CD4-positive, alpha-beta T cell treated with Interleukin-6 at 100 ng/mL for 8 hours (primary cell): ENCODE results near the gene TAF1C.
"Not testable (repeated sequence)": the region's sequence is repeated elsewhere in the genome, so short reads cannot be mapped to it uniquely, and the experiment has no call there.

Experiments used
- DNase-seq: peaks from one replicate; pipeline ENCODE4 v3.0.0-alpha.2; 2020; ENCODE audit warnings: mixed read lengths, low spot score

TAF1C gene, protein sequence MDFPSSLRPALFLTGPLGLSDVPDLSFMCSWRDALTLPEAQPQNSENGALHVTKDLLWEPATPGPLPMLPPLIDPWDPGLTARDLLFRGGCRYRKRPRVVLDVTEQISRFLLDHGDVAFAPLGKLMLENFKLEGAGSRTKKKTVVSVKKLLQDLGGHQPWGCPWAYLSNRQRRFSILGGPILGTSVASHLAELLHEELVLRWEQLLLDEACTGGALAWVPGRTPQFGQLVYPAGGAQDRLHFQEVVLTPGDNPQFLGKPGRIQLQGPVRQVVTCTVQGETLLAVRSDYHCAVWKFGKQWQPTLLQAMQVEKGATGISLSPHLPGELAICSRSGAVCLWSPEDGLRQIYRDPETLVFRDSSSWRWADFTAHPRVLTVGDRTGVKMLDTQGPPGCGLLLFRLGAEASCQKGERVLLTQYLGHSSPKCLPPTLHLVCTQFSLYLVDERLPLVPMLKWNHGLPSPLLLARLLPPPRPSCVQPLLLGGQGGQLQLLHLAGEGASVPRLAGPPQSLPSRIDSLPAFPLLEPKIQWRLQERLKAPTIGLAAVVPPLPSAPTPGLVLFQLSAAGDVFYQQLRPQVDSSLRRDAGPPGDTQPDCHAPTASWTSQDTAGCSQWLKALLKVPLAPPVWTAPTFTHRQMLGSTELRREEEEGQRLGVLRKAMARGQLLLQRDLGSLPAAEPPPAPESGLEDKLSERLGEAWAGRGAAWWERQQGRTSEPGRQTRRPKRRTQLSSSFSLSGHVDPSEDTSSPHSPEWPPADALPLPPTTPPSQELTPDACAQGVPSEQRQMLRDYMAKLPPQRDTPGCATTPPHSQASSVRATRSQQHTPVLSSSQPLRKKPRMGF

GRCh38 chr16:84186685-84187437, at the start of gene TAF1C:
TSS of gene TAF1C (minus strand) at chr16:84187057. CDS start at chr16:84184988, 2,069 bp downstream.
- DNase-seq: peak; percentile 89

DNA sequence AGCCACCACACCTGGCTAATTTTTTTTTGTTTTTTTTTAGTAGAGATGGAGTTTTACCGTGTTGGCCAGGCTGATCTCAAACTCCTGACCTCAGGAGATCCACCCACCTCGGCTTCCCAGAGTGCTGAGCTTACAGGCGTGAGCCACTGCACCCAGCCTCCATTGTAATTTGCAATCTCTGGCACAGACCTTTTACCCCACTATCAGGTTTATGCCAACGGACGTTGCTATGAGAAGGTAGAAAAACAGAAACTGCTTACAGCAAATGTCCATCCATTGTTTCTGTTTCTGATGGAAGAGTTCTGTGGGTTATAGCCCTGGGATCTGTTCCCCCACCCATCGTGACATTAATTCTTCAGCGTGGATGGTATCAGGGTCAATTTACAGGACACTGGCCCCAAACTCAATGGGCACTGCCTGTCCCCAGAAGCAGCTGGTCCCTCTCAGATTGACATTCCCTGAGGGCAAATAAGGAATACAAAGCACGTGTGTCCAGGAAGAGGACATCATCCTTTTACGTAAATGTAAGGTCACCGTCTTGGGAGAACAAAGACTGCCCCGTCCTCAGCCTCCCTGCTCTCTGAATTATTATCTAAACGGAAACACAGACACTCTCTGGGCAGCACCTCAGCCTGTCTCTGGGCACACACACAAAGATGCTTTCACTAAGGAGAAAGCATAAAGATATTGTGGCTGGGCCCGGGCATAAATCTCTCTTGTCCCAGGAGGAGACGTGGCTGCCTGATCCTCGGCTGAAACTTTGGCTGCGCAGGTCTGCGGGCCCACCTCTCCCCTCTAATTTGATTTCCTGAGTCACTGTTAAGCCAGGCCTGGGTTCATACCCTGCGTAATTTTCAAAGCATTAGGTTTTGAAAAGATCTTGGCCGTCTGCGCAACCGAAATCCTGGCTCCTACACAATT, 47.7 kb upstream of the TAF1C start:
- no peak for DNase-seq

DNA sequence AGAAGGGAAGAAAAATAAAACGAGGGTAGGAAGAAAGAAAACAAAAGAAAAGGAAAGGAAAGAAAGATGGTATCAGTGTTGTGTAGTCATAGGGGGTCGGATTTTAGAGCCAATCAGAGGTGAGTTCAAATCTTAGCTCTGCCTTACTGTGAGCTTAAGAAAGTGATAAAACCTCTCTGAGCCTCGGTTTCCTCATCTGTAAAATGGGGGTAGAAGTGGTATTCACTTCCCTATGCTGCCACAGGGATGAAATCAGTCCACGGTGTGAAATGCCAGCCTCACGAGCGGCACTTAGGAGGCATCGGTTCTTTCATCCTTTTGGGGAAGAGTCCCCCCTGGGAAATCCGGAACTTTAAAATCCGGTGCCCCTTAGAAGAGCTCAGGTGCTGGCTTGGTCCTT, 46.9 kb upstream of the TAF1C start:
- no peak for DNase-seq

- no peak for DNase-seq
Measured at GRCh38 chr16:84232969-84233368, 46.1 kb upstream of the TAF1C start.

GRCh38 chr16:84232060-84232459, 45.2 kb upstream of the TAF1C start:
- no peak for DNase-seq

GRCh38 chr16:84229471-84229870, 42.6 kb upstream of the TAF1C start:
- no peak for DNase-seq

DNA sequence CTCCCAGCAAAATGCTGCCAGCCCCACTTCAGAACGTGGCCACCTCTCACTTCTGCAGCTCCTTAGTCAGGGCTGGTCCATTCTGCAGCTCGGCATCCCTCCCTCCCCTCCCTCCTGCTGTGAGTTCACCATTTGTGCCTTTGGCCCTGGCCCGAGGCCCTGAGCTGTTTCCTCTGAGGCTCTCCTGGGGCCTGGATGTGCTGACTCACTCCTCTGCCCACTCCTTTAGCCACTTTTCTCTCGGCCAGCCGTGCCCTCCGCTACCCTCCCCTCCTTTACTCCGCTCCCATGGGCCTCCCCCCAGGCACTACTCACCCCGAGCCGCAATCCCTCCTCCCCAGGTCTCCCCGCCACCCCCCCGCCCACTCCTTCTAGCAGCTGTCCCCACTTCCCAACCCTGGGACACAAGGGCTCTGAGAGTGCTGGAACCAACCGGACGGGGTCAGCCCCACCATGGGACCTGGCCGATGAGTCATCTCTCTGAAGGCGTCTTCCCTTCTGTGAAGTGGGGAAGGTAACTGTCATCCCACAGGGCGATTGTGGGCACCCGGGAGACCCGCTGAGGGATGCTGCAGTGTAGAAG, 41.5 kb upstream of the TAF1C start:
- DNase-seq: no peak

DNA sequence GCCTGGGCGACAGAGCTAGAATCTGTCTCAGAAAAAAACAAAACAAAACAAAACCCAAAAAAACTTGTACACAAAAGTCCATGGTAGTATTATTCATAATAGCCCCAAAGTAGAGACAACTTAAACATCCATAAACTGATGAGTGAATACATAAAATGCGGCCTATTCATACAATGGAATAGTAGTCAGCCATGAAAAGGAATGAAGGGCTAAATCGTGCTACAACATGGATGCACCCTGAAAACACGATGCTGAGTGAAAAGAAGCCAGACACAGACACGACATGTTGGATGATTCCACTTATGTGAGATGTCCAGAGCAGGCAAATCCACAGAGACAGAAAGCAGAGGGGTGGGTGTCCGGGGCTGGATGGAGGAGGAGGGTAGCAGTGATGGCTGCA, 40.7 kb upstream of the TAF1C start:
- no peak for DNase-seq

DNA sequence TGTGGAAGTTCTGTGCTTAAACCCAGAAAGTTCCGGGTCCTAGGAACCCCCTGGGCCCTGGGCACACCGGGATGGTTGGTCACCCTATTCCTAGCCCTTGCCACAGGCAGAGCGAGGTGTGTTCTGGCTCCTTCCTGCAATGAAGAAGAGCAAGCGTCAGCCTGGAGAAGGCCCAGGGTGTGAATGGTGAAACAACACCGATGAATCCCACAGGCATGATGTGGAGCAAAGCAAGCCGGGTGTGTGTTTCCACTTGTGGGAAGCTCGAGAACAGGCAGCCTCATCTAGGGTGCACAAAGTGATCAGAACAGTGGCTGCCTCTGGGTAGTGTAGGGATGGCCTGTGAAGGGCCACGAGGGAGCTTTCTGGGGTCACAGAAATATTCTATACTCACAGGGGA, 39.2 kb upstream of the TAF1C start:
- DNase-seq: no peak

DNA sequence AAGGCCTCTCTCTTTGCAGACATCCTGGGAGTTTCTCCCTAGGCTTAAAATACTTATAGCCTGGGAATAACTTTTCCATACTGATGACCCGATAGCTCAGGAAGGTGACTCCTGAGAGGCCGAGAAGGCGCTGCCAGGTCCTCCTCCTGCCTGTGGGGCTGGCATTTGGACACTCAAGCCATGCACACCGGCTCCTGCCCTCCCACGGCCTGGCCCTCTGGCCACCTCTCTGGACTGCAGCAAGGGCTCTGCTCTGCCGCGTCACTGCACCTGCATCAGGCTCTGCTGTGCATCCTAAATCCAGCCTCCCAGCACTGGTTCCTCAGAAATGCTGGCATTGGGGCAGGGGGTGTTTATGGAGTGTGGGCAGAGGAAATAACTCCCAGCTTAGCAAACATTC, 38.7 kb upstream of the TAF1C start:
- no peak for DNase-seq

DNA sequence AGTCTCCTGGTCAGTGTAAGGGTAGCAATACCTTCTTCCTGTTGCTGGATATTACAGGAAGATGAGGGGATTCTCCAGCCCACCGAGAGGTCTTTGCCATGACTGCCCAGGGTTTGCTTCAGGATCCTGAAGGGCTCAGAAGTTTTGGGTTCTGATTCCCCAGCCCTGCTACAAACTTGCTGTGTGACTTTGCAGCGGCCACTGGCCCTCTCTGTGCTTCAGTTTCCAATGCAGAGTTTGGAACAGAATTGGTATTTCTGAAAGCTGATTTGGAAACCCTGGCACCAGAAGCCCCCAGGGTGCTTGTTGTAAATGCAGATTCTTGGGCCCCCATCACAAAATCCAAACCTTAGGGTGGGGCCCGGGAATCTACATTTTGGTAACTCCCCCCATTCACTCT, 38.3 kb upstream of the TAF1C start:
- no peak for DNase-seq

- no peak for DNase-seq
Measured at GRCh38 chr16:84224554-84224953, 37.7 kb upstream of the TAF1C start.

- no peak for DNase-seq
Measured at GRCh38 chr16:84223456-84223855, 36.6 kb upstream of the TAF1C start.

DNA sequence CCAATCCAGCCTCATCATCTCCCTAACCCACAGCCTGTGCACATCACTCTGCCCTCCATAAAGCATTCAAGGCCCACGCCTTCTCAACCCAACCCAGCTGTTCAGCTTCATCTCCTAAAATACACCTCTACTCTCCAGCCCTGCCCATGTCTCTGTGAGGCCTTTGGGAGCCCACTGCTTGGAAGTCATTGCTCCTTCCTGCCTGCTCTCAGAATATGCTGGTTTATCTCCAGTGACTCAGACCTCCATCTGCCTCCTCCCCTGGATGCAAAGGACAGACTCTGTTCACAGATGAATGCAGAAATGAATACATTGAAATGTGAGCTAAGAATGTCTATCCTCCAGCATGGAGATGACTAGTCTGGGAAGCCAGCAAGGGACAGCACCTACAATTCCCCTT, 34.0 kb upstream of the TAF1C start:
- no peak for DNase-seq

DNA sequence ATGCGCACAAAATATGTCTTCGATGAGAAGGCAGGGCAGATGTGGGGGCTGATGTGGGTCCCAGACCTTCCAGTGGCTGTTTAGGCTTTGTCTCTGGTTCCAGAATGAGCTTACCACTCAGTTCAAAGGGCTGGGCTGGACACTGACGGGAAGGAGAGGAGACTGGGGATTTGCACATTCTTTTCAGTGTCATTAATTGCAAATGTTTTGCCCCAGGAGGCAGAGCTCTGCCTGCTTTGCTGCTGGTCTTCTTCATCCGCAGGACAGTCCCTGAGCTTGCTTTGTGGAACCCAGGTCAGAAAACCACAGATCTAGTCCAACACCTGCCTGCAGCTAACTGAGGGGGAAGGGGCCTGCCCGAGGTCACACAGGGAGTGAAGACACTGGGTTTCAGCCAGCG, 32.1 kb upstream of the TAF1C start:
- no peak for DNase-seq

DNA sequence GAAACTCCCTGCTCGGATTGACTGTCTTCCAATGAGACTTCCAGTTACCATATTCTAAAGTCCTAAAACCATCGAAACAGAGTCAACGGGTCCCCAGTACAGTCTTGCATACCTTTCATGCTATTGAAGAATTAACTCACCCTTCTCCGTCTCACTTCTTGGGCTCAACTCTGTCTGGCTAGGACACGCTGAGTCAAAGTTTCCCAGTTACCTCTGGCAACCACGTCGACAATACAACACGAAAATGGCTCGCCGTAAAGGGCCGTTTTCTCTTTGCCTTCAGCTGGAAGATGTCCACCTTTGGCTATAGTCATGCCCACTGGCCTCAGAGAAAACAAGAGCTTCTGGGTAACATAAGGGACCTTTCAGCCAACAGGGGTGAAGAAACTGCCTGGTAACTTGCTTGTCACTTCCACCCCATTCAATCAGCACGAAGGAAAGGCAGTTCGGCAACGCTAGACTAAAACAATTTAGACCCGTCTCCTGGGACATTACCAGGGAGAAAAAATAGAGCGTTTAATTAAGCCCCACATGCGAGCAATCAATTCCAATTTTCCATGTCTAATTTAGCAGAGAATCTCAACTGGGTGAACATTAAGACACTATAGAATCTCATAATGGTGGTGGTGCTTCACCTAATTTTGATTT, 31.4 kb upstream of the TAF1C start:
- DNase-seq: no peak

DNA sequence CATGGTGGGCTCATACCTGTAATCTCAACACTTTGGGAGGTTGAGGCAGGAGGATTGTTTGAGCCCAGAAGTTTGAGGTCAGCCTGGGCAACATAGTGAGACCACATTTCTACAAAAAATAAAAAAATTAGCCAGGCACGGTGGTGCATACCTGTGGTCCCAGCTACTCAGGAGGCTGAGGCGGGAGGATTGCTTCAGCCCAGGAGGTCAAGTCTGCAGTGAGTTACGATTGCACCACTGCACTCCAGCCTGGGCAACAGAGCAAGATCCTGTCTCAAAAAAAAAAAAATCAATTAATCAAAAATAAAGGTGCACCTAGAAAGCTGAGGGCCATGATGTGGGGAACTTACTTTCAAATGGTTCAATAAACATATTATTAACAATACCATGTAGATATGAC, 29.3 kb upstream of the TAF1C start:
- not testable (repeated sequence) for DNase-seq

GRCh38 chr16:84215531-84215930, 28.7 kb upstream of the TAF1C start:
- DNase-seq: no peak

GRCh38 chr16:84214451-84215066, 27.7 kb upstream of the TAF1C start:
- no peak for DNase-seq

DNA sequence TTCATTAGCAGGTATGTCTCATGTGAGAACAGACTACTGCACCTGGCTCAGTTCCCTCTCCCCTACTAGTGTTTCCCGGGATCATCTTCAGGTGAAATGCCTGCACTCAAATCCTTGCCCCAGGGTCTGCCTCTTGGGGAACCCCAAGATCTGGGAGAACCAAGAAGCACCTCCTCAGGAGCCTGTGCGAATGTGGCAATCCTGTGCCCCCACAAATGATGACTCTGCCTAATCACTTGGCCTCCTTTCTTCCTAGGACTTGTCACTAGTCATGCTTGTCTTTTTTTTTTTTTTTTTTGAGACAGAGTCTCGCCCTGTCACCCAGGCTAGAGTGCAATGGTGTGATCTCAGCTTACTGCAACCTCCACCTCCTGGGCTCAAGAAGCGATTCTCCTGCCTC, 25.8 kb upstream of the TAF1C start:
- DNase-seq: no peak
